Activated CD4-positive, alpha-beta T cell treated with anti-CD3 and anti-CD28 coated beads for 48 hours (primary cell): ENCODE results near the gene CDYL.

Experiments
- DNase-seq: peaks from one replicate; pipeline ENCODE4 v3.0.0-alpha.2; 2020

Gene CDYL

DNA sequence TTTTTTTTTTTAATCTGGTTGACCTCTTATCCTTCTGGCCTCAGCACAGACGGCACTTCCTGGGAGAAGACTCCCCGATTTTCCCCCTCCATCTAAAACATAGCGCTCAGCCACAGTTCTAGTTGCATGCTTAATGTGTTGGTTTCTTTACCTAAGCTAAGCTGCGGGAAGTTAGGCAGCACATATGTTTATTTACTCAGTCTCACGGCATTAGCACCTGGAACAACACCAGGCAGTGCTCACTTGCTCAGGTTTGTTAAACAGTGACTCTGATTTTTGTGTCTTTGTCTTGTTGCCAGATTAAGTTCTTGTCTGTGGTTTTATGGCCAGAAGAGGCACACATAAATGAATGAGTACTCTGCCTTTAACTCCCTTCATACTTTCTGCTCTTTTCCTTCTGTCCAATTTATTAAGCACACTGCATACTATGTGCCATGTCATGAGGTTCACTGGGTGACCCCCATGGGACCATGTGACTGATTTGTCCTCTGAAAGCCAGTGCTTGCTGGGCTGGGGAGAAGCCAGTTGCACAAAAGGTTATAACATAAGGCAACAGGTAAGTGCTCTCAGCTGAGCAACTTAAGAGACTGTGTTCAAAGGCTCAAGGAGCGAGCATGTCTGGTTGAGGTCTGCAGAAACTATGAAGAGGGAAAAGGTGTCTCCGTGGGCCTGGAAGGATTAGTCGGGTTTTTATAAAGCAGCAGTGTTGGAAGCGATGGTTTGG is 134.0 kb downstream of the CDYL start:
- DNase-seq: no peak

DNA sequence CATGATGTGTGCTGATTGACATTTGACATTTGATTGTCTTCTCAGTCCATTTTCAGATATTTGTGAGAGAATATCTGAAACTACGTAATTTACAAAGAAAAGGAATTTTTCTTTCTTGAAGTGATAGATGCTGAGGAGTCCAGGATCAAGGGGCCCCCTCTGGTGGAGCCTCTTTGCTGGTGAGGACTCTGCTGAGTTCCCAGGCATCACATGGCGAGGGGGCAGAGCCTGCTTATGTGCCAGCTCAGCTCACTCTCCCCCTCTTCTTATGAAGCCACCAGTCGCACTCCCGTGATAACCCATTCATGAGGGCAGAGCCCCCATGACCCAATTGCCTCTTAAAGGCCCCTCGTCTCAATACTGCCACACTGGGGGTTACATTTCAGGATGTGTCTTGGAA is 136.4 kb downstream of the CDYL start:
- no peak for DNase-seq

- no peak for DNase-seq
These were observed 137.7 kb downstream of the CDYL start for GRCh38 chr6:4913705-4914419.

GRCh38 chr6:4914420-4915159 is 138.4 kb downstream of the CDYL start:
- no peak for DNase-seq

DNA sequence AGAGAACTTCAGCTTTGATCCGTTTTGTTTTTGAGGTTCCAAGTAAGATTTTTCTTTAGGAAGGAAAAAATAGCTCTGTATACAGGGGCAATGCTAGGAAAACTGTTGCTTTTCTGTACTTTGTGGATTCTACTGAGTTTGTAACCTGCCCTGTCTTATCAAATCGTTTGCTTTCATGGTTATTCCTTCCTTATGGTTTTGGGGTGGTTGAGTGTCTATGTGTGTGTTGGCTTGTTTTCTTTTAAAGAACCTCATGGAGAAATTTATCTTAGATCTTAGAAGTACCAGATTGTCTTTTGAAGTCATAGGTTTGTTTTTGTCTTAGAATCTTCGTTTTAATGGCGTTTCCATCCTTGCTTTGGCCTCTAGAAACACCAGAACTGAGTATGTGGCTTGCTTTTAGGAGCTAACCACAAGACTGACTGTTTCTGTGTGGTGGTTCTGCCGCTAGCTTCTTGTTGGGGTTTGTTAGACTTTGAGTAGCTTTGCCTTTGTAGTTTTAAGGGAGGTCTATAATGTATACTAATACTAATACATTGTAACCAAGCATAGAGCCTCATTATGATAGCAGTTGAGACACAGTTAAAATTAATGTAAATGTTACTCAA is 140.9 kb downstream of the CDYL start:
- no peak for DNase-seq

DNA sequence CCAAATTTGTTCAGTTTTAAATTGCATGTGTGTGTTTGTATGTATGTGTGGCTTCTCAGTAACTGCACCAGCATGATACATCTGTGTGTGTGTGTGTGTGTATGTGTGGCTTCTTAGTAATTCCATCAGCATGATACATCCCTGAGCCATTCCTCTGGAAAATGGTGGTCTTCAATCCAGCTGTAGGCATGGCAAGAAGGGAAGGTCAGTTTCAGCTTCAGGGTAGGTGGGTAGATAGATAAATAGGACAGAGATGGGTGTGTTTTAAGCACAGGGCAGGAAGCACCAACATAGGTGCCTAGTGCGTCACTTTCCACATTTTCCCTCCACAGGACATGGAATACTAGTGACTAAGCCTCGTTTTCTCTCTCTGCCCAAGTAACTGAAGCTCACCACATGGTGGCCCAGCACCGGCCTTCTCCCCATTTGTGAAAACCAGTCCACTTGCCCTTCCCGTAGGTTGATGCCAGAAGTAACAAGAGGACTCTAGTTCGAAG is 144.8 kb downstream of the CDYL start:
- no peak for DNase-seq

DNA sequence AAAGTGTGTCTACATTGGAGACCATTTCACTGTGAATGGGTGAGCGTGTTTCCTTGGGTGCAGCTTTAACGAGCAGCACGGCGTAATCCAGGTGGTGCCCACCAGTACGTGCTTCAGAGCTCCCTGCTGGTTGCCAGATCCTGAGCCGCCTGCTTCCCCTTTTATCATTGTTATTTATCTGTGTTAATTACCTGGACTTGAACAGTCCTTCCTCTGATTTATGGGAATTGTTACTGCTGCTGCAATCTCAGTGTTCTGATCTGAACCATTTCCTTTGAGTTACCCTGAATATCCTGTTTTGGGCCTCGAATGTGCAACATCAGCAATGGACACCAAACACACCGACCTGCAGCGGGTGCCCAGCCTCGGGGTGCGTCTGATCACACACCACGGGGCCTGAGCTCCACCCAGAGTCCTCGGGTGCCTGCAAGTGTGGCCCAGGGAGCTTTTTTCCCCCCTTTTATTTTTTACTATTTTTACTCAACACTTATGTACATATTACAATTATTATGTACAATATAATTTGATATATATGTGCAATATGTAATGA is 146.4 kb downstream of the CDYL start:
- no peak for DNase-seq

- no peak for DNase-seq
These were observed 146.9 kb downstream of the CDYL start for GRCh38 chr6:4923081-4923480.

DNA sequence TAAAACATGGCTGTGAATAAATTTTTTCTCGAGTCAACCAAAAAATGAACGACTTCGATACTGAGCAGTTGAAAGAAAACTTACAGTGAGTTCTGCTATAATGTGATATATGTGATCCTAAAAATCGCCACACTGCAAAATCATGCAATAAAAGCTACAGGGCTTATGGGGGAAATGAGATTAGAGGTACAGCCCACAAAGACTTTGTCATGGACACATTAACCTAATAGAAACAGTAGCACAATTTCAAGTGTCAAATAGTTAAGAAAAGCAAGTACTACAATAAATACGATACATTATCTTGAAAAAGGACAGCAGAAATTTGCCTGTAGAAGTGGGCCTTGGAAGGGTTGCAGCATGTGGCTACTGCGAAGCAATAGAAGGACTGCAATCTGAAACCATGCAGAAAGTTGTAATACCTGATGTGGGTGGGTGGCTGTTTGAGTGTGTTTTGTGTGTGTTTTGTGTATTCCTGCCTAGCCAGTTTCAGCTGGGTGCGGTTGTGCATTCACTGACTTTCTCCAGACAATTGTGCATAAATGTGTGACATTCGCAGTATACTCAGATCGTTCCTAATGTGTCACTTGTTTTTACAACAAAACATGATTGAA is 148.6 kb downstream of the CDYL start:
- DNase-seq: no peak

DNA sequence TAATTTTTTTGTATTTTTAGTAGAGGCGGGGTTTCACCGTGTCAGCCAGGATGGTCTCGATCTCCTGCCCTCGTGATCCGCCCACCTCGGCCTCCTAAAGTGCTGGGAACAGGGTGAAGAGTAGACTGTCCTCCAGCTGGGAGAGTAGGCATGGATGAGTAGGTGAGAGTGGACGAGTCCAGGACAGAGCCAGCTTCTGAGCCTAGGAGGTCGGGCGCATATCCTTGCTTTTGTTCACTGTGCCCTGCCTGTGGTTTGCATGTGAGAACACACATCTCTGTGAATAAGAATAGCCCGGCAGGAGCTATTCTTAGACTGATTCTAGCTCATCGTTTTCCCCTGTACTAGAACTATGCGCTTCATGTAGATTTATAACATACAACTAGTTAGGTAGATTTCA is 149.4 kb downstream of the CDYL start:
- DNase-seq: no peak

DNA sequence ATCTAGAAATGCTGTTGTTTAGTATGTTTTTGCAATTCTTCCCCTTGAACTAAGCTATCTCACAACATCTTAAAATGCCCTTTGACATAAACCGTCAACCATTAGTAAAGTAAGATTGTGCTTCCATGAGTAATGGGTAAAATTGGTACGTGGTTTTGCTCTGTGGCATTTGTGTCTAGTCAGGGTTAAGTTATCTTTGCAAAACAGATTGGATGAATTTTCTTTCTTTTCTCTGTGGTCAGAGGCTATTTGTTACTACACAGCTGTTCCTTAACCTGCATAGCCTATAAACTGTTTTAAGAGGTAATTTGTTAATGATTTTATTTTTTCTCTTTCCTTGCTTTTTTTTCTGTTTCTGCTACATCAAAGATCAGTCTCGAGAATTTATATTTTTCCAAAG is 152.2 kb downstream of the CDYL start:
- no peak for DNase-seq

GRCh38 chr6:4929097-4929718 is 153.0 kb downstream of the CDYL start:
- no peak for DNase-seq

DNA sequence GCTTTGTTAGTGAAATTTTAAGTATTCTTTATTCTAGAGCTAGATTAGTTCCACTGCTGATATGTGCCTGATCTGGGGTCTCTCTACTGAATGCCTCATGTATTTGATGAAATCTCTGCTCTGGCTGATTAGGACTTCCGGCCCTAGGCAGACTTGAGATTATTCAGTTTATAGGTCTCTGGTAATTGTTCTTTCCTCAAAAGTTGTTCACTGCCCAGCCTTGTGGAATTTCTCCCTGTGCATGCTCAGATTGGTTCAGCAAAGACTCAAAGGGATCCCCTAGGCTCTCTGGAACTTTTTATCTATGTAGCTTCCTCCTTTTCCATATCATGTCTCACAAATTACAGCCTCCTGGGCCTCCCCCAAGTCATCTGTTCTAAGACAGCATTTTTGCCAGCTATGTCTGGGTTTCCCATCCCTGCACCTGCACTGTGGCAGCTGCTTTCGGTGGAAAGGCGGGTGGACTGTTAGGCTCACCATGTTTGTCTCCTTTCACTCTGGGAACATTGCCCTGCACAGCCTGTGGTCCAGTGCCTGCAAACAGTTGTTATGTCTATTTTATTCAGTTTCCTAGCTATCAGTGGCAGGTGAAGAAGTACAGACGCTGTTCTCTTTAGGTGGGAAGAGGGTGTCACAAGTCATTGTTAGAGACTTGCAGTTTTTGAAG is 154.0 kb downstream of the CDYL start:
- DNase-seq: no peak

- no peak for DNase-seq
These were observed 155.5 kb downstream of the CDYL start for GRCh38 chr6:4931530-4932227.

DNA sequence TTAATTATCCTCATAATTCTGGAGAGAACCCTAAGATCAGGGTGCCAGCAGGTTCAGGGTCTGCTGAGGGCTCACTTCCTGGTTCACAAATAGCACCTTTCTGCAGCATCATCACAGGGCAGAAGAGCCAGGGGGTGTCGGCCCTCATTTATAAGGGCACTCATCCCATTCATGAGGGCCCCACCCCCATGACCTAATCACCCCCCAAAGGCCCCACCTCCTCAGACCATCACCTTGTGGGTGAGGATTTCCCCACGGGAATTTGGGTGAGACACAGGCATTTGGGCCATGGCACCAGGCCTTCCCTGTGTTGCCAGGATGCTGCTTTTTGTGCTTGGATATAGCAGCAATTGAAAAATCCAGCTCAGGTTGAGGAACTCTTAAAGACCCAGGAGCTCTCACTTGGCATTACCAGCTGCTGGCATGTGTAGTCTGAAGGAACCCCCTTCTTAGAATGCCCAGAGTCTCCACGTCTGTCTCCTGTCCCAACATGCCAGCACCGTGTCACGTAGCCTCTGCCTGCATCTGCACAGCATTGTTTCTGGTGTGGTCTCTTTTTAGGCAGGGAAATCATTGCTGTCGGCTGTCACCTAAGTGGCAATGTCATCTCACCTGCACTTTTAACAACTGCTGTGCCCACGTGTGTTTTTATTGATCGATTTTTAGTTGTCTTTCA is 156.2 kb downstream of the CDYL start:
- DNase-seq: no peak

DNA sequence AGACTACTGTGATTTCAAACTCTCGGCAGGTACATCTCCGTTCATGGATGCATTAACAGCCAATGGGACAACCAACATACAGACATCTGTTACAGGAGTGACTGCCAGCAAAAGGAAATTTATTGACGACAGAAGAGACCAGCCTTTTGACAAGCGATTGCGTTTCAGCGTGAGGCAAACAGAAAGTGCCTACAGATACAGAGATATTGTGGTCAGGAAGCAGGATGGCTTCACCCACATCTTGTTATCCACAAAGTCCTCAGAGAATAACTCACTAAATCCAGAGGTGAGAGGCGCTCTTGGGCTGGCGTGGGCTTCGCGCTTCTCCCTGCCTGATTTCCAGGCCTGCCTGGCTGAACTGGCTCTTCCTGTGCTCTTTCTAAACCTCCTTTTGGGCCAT is 159.3 kb downstream of the CDYL start:
- peak; percentile 34 for DNase-seq

- no peak for DNase-seq
These were observed 159.9 kb downstream of the CDYL start for GRCh38 chr6:4935975-4936680.

GRCh38 chr6:4936681-4937041 is 160.5 kb downstream of the CDYL start:
- DNase-seq: no peak

DNA sequence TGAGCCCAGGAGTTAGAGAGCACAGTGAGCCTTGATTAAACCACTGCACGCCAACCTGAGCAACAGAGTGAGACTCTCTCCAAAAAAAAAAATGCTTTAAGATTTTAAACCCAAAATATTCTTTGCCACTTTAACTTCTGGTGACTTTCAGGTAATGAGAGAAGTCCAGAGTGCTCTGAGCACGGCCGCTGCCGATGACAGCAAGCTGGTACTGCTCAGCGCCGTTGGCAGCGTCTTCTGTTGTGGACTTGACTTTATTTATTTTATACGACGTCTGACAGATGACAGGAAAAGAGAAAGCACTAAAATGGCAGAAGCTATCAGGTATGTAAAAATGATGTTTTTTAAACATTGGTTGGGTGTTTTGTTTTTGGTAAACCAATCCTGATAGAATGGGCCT is 161.2 kb downstream of the CDYL start:
- DNase-seq: no peak

DNA sequence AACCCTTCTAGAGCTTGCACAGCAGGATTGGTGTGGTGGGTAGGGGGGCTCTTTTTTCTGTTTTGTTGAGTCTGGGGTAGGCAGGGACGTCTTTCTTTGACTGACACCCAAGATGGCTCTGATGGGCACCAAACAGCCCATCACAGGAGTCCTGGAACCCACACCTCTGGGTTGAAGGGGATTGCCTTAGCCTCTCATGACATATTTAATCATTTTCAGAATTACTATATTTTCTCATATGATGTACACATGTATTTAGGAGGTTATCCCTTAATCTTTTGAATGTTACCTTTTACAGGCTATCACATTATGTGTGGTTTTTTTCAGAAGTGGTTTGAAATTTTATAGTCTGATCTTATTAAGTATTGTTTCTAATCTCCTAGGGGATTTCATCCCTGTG is 163.0 kb downstream of the CDYL start:
- no peak for DNase-seq
